KBM-7 (cell line): Measurements from ENCODE around the gene LRBA.
A peak's percentile ranks its signal among the peaks of the same experiment; 100 is the strongest.

Source experiments
- DNase-seq: peaks from one replicate; pipeline ENCODE4 v3.0.0-alpha.2; 2015
- in situ Hi-C: fragments of 300-500 bp; cut with MboI; formaldehyde crosslinking; loops from 2 replicates; pipeline ENCODE4 v1.14.3; 2020; ENCODE audit warnings: low sequenced_read_pairs, low pct_unique_long_range_greater_than_20kb, mixed read lengths

LRBA gene

GRCh38 chr4:150343796-150344195 lies 671.3 kb downstream of the LRBA start:
- DNase-seq = no peak
- in situ Hi-C loops = no loop called here

- no peak for DNase-seq
- in situ Hi-C loops = no loop called here
Measured at GRCh38 chr4:150342945-150343344, 672.1 kb downstream of the LRBA start.

GRCh38 chr4:150337734-150338133 lies 677.4 kb downstream of the LRBA start:
- DNase-seq = no peak

GRCh38 chr4:150336676-150337412 lies 678.2 kb downstream of the LRBA start:
- DNase-seq = no peak
- in situ Hi-C loops = no loop called here

More at GRCh38 chr4:150337734-150338133, 677.4 kb downstream of the LRBA start:
- in situ Hi-C loops = no loop called here

- no peak for DNase-seq
- in situ Hi-C loops = no loop called here
Measured at GRCh38 chr4:150332961-150333360, 682.1 kb downstream of the LRBA start.

GRCh38 chr4:150332086-150332485 lies 683.0 kb downstream of the LRBA start:
- DNase-seq = no peak
- in situ Hi-C loops = no loop called here

- in situ Hi-C loops = no loop called here
- DNase-seq = no peak
Measured at GRCh38 chr4:150329373-150329772, 685.7 kb downstream of the LRBA start.

- DNase-seq = peak; percentile 14
- in situ Hi-C loops = no loop called here
Measured at GRCh38 chr4:150328496-150328895, 686.6 kb downstream of the LRBA start.

- in situ Hi-C loops = no loop called here
Measured at GRCh38 chr4:150327262-150327780, 687.8 kb downstream of the LRBA start.

GRCh38 chr4:150325872-150326271 lies 689.2 kb downstream of the LRBA start:
- in situ Hi-C loops = no loop called here
- DNase-seq = no peak

More at GRCh38 chr4:150327262-150327780, 687.8 kb downstream of the LRBA start:
- no peak for DNase-seq

GRCh38 chr4:150323406-150324325 lies 691.4 kb downstream of the LRBA start:
- DNase-seq = no peak
- in situ Hi-C loops = no loop called here

- in situ Hi-C loops = no loop called here
- DNase-seq = no peak
Measured at GRCh38 chr4:150322646-150323045, 692.4 kb downstream of the LRBA start.

- no peak for DNase-seq
- in situ Hi-C loops = no loop called here
Measured at GRCh38 chr4:150321113-150321512, 694.0 kb downstream of the LRBA start.

- no peak for DNase-seq
- in situ Hi-C loops = no loop called here
Measured at GRCh38 chr4:150318971-150319370, 696.1 kb downstream of the LRBA start.

- in situ Hi-C loops = no loop called here
- no peak for DNase-seq
Measured at GRCh38 chr4:150318527-150318926, 696.6 kb downstream of the LRBA start.

GRCh38 chr4:150316332-150317205 lies 698.5 kb downstream of the LRBA start:
- in situ Hi-C loops = no loop called here
- peak; percentile 29 for DNase-seq

- DNase-seq = no peak
- in situ Hi-C loops = no loop called here
Measured at GRCh38 chr4:150315691-150316090, 699.4 kb downstream of the LRBA start.

- in situ Hi-C loops = no loop called here
- no peak for DNase-seq
Measured at GRCh38 chr4:150315175-150315574, 699.9 kb downstream of the LRBA start.

- in situ Hi-C loops = no loop called here
- no peak for DNase-seq
Measured at GRCh38 chr4:150314031-150314430, 701.1 kb downstream of the LRBA start.
